ENCODE data around the gene ETF1. TPM values are rescaled to one million over a fixed set of nuclear protein-coding genes. Genes with fewer than 3 reads are reported as not detected.

Gene ETF1
- total RNA-seq, 2 donors from 2014 or later: 24.9 to 36.6 TPM

GRCh38 chr5:138582959-138583358, 39.9 kb upstream of the ETF1 start:
- 86 to 95% methylated on average over 3 of the region's 3 CpGs for WGBS, 2 donors
- no peak overlapping the region for H3K4me3 ChIP-seq
- H3K4me1 ChIP-seq: peaks cover 11% of the 10 kb centered on the region
- H3K36me3 ChIP-seq (replicated peaks in 1 of 2; ENCODE audit: insufficient read depth in 1 of 2, low read depth in 2 of 2): no peaks in the 10 kb centered on the region
- no peaks in the 10 kb centered on the region for H3K27me3 ChIP-seq
- intact Hi-C loops (cut with DNase I): no loop called here
- no peak for TF ChIP-seq POLR2A (IDR thresholded peaks at IDR 0.05)
- no peak for TF ChIP-seq CTCF (IDR thresholded peaks at IDR 0.05)
- DNase-seq (no peak), ATAC-seq (no peak)
- no peak overlapping the region for H3K27ac ChIP-seq
- no peaks in the 10 kb centered on the region for H3K9me3 ChIP-seq

GRCh38 chr5:138580777-138581176, 37.7 kb upstream of the ETF1 start:
- no peak overlapping the region for H3K4me3 ChIP-seq
- no peaks in the 10 kb centered on the region for H3K36me3 ChIP-seq (replicated peaks in 1 of 2; ENCODE audit: insufficient read depth in 1 of 2, low read depth in 2 of 2)
- ATAC-seq (no peak), DNase-seq (no peak)
- peaks cover 19% of the 10 kb centered on the region for H3K4me1 ChIP-seq
- no peak for TF ChIP-seq CTCF (IDR thresholded peaks at IDR 0.05)
- H3K27ac ChIP-seq: no peak overlapping the region
- intact Hi-C loops (cut with DNase I): no loop called here
- no peaks in the 10 kb centered on the region for H3K27me3 ChIP-seq
- H3K9me3 ChIP-seq: no peaks in the 10 kb centered on the region

- intact Hi-C loops (cut with DNase I): no loop called here
Measured at GRCh38 chr5:138580001-138580400, 37.0 kb upstream of the ETF1 start.

GRCh38 chr5:138579517-138579863, 36.5 kb upstream of the ETF1 start:
- Histone ChIP-seq H3K4me1 (peaks cover 13% of the 10 kb centered on the region), H3K36me3 (replicated peaks in 1 of 2; ENCODE audit: insufficient read depth in 1 of 2, low read depth in 2 of 2) (no peaks in the 10 kb centered on the region), H3K4me3 (no peak overlapping the region), H3K9me3 (no peaks in the 10 kb centered on the region), H3K27me3 (no peaks in the 10 kb centered on the region), H3K27ac (peak overlapping the region in 2 of 4 donors; percentile 8 to 54)
- ATAC-seq (no peak), DNase-seq (no peak)
- no peak for TF ChIP-seq POLR2A (IDR thresholded peaks at IDR 0.05)
- 36 to 43% methylated on average over 2 of the region's 2 CpGs for WGBS, 2 donors
- intact Hi-C loops (cut with DNase I): no loop called here

More at GRCh38 chr5:138580001-138580400, 37.0 kb upstream of the ETF1 start:
- H3K36me3 ChIP-seq (replicated peaks in 1 of 2; ENCODE audit: insufficient read depth in 1 of 2, low read depth in 2 of 2): no peaks in the 10 kb centered on the region
- no peaks in the 10 kb centered on the region for H3K9me3 ChIP-seq
- no peak for DNase-seq
- no peak overlapping the region for H3K27ac ChIP-seq
- TF ChIP-seq POLR2A (IDR thresholded peaks at IDR 0.05) (no peak), CTCF (IDR thresholded peaks at IDR 0.05) (no peak)
- no peaks in the 10 kb centered on the region for H3K27me3 ChIP-seq
- ATAC-seq: no peak
- H3K4me1 ChIP-seq: peaks cover 16% of the 10 kb centered on the region
- 74 to 92% methylated on average over 2 of the region's 2 CpGs for WGBS, 2 donors
- H3K4me3 ChIP-seq: no peak overlapping the region

- ATAC-seq (no peak), DNase-seq (no peak)
- no peaks in the 10 kb centered on the region for H3K27me3 ChIP-seq
- H3K4me1 ChIP-seq: peaks cover 30% of the 10 kb centered on the region
- H3K9me3 ChIP-seq: no peaks in the 10 kb centered on the region
- no peak overlapping the region for H3K4me3 ChIP-seq
- H3K36me3 ChIP-seq (replicated peaks in 1 of 2; ENCODE audit: insufficient read depth in 1 of 2, low read depth in 2 of 2): peaks cover 0 to 2% of the 10 kb centered on the region in 2 donors
- intact Hi-C loops (cut with DNase I): no loop called here
- 92 to 96% methylated on average over 17 of the region's 17 CpGs for WGBS, 2 donors
- H3K27ac ChIP-seq: no peak overlapping the region
- TF ChIP-seq POLR2A (IDR thresholded peaks at IDR 0.05) (no peak), CTCF (IDR thresholded peaks at IDR 0.05) (no peak)
Measured at GRCh38 chr5:138577452-138577851, 34.4 kb upstream of the ETF1 start.
